ENCODE results near the gene ENTPD2. TPM values are rescaled to one million over a fixed set of nuclear protein-coding genes. Genes with fewer than 3 reads are reported as not detected.

Gene ENTPD2
- total and polyA plus RNA-seq, 9 of the 15 experiments (the other 6 are each of a cell fraction or from before 2014, with no cell fraction given): 0.04 to 0.60 (median 0.14) TPM; not detected in 4

GRCh38 chr9:137085920-137086530 is 32.2 kb upstream of the ENTPD2 start (continued):
- TF ChIP-seq AFF1 (IDR thresholded peaks at IDR 0.05; ENCODE audit: low read depth in 1 of 2, partially characterized antibody in 2 of 2) (no peak), ZFX (CRISPR knock-in tag; IDR thresholded peaks at IDR 0.05) (peak; percentile 64; the same call in 1 of the 2 replicates), TEAD1 (CRISPR knock-in tag; IDR thresholded peaks at IDR 0.05) (peak in 1 of 2 experiments; percentile 50; a peak in 2 of 4 replicates), HOMEZ (CRISPR knock-in tag; IDR thresholded peaks at IDR 0.05) (no peak), ZNF561 (CRISPR knock-in tag; conservative IDR thresholded peaks at IDR 0.05) (no peak), SNIP1 (IDR thresholded peaks at IDR 0.05; ENCODE audit: low read depth) (no peak), DNMT1 (IDR thresholded peaks at IDR 0.05) (no peak), ZC3H4 (CRISPR knock-in tag; IDR thresholded peaks at IDR 0.05; ENCODE audit: borderline replicate concordance) (peak; percentile 19; the same call in 1 of the 2 replicates), PHF8 (IDR thresholded peaks at IDR 0.05; ENCODE audit: borderline replicate concordance, low read length) (no peak), CHD1 (IDR thresholded peaks at IDR 0.05; ENCODE audit: low read length) (peak; percentile 88), TBP (optimal IDR thresholded peaks at IDR 0.05; ENCODE audit: low read depth, low read length) (no peak), TCF7L2 (IDR thresholded peaks at IDR 0.05; ENCODE audit: low read depth, low read length) (no peak), ZBTB7A (IDR thresholded peaks at IDR 0.05; ENCODE audit: borderline replicate concordance, control insufficient read depth, low read depth, low read length) (peak; percentile 53; the same call in 1 of the 2 replicates)

Data from K562 (cell line).